GM04503 (cell line): ENCODE results near the gene RASSF5.

Experiments used
- DNase-seq: peaks from one replicate; pipeline ENCODE4 v3.0.0-alpha.2; 2012; ENCODE audit warnings: low read depth

RASSF5 gene

DNA sequence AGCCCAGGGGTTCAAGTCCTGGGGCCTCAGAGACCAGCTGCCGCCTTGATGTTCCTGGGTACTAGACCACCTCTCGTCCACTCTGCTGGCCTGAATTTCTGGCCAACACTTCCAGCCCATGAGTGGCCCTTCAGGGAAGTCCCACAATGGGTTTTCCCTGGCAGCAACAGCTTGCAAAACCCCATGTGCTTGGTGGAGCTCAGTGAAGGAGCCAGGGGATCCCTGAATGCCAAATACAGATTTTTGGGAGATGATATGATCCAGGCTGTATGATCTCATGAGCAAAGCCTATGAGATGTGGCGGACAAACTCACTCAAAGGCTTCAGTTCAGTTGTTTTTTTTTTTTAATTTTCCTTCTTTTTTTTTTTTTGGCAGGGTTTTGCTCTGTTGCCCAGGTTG lies 9.6 kb upstream of the RASSF5 start:
- DNase-seq: no peak

DNA sequence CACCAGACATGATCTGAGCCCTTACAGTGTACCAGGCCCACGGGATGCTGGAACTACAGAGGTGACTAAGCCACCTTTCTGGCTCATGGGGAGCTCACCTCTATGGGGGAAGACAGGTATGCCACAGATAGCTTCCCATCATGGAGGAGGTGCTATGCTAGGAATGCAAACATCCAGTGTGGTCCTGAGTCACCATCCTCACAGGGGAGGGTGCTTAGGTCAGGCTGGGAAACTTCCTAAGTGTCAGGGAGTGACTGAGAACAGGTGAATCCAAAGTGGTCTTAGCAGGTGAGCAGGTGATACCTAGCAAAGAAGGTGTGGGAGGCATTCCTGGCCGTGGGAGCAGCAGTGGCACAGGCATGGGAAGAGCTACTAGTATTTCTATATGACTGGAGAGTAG lies 8.6 kb upstream of the RASSF5 start:
- no peak for DNase-seq

DNA sequence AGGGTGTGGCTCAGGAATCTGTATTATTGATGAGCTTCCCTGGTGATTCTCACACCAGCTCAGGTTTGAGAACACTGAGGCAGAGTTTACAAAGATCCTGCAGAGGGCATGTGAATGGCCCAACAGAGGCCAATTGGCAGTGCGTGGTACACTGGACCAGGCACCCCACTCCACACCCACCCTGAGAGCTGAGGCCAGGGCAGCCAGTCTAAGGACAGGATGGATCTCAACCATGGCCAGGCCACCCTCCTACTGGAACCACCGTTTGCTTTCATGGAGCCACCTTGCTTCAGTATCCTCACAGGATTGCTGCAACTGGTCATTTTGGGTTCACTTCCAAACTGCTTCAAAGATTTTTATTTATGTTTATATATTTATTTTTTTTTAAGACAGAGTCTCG lies 7.3 kb upstream of the RASSF5 start:
- DNase-seq: no peak

DNA sequence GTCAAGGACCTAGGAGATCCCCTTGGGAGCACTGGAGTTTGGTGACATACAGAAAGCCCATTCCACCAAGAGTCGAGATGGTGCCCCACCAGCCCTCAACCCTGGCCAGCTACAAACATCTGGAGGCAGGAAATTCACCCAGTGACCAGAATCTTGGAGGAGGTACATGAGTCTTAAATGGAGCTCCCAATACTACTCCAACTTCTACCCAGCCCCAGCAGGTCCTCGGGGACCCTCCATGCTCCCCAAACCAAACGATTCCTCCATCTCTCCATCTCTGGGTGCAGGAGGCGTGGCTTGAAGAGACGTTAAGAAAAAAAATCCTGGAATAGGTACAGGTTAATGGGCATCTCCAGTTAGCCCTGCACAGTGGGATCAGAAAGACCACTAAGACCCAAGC lies 5.5 kb upstream of the RASSF5 start:
- no peak for DNase-seq

DNA sequence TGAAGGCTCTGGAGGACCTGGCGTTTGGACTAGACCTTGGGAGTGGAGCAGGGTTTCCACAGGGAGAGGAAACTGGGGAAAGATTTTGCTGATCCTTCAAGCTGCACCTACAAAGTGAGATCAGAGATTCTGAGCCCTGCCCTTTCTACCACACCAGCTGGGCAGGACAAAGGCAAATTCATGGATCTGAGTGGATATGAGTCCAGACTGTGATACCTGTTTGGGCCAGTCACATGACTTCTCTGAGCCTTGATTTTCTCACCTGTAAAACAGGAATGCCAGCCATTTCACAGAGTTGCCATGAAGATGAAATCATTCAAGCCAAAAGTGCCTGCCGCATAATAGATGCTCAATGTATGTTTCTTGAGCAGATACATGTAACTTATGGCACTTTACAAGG lies 4.9 kb upstream of the RASSF5 start:
- DNase-seq: no peak

DNA sequence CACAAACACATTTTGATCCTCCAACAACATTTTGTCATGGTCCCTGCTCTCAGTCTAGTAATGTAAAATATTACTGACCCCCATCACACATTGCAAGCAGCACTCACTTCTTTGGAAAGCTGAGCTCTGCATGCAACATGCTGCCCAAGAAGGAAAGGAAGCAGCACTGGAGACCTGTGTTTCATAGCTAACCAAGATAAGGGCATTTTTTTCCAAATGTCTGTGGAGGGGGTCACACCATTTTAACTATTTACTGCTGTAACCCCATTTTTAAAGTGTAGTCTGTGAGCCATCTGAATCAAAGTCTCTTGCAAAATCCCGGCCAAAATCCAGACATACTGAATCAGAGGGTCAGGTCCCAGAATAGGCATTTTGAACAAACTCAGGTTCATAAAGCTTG lies 4.5 kb upstream of the RASSF5 start:
- DNase-seq: no peak

DNA sequence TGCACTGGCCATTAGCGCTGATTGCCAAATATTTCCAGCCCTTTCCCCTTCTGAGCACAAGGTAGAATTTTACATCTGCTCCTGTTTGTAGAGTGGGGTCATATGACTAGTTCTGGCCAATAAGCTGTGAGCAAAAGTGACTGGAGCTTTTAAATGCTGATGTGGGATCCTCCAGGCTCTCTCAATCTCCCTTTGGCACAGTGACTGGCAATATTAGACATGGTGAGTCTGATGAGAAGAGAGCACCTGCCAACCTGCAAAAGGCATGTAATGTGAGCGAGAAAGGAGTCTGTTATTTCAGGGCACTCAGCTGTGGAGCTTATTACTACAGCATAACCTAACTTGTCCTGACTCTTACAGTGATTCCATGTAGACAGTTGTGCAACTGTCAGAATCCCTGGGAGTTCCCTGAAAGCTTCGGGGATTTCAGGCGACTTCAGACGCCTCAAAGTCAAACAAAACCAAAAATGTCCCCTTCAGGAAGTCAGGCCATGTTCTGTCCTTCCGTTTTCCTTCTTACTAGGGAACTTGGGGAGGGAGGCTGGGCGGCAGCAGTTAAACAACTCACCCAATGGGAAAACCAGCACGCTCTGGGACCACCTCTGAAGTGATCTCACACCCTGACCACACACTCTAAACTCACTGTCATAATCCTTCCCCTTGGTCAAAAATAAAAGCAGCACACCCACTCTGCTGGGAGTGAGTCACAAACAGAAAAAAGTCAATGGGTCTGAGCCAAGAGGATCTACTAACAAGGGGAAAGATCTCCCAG lies 3.6 kb upstream of the RASSF5 start:
- peak; percentile 98 for DNase-seq

DNA sequence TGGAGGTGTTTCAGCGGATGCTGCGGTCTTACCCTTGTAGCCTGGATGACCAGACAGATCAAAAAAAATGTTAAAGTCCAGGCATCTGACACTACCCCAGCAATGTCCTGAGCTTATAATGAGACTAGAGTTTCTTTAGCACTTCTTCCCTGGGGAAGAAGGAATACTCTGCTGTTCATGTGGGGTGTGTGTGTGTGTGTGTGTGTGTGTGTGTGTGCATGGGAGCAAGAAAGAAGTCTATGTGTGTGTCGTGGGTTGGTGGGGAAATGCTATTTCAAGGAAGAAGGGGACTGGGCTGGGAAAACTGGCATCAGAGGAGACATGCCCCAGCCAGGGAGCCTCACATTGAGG lies 3.0 kb upstream of the RASSF5 start:
- no peak for DNase-seq

DNA sequence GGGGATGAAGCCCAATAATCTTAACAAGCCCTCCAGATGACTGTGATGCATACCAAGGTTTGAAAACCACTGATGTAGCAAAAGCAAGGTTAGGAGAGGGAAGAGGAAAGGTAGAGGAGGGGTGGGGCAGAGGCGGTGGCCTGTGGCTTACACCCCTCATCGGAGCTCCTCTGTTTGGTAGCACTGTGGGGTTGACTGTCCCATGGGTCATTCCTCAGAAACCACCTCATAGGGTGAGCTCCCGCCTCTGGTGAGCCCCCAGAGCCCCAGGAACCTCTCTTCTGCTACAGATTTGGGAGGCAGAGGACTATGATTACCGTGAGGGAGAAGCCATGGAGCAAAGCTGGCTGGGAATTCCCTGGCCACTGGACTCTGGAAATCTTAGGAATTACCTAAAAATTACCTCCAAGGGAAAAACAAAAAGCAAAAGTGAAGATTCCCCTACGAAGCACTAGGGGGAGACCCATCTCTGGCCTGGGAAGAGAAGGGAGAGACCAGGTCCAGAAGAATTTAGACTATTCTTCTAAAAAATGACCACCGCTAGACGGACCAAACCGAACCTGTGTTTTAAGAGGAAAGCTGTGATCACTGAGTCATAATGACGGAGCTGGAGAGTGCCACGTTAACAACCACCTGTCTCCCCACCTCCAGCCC lies 1.5 kb upstream of the RASSF5 start:
- DNase-seq: no peak

DNA sequence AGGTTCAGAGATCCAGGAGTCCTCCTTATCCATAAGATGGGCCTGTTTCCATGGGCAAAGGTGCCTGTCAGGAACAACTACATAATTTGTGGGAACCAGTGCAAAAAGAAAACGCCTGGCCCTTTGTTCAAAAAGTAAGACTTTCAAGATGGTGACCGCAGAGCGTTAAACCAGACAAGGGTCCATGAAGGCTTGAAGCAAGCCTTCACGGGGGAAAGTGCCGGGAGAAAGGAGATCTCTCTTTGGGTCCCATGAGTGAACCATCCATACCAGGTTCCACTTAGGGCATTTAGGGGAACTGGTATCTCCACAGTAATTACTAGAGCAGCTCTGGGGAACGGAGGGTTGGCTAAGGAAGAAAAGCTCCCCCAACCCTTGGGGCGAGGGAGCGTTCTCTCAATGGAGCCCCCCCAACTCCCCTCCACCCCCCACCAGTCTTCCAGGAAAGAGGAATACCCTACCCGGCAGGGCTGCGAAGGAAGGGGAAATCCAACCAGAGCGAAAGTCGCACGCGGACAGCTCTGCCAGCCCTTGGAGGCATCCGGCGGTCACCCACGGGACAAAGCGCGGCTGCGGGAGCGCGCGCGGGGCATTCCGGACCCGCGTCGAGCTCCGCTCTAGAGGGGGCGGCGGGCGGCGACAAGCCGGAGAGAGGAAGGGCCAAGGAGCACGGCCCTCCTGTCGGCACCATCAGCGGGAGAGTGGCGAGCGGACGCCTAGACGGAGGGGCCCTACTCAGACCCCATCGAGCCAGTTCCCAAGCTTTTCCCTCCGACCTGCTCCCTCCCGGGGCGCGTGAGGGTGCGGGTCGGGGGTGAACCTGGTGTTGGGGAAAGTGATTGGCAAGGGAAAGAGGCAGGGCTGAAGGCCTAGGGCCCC lies 687 bp upstream of the RASSF5 start:
- DNase-seq: no peak

DNA sequence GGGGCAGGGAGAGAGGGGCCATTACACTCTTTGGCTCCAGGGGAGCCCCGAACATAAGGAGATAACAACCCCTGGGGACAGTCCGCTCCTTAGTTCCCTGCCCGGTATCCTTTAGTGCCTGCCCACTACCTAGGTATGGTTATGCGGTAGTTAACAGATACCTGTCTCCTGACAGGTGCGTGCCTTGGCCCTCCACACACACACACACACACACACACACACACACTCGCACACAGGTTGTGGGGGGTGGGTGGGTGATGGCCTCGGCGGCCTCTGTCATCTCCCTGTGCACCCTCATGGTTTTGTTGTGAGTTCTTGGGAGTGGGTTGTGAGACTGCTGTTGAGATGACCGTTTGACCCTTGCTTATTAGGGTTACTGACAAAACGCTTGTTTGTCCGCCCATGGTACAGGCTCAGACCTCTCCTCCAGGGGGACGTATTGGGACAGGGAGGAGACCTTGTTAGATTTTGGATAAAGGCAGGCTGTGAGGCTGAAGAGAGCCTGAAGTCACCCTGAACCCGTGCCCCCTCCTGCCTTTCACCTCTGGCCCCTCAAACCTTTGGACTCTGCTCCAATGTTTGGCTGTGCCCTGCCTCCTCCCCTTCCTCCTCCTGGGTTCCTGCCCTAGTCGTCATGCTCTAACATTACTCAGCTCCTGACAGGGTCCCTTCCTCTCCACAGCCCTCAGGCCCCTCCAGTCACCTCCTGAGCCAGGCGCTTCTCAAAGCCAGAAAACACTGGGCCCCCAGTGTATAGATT lies 979 bp downstream of the RASSF5 start:
- DNase-seq: no peak

DNA sequence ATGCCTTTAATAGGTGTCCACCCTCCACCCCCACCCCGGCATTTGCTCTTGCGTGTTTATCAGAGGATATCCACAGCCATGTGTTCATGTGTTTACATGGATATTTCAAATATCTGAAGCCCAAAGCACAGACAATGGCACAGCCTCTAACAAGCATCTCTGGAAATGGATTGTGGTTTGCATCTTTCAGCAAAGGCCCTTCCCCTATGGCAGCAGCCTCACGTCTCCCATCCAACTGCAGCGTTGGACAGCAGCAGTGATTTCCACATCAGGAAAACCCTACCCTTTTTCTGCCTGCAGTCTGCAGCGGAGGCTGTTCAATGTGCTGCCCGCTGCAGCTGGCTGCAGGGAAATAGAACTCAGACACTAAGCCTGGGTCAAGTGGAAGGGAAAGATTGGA lies 1.6 kb downstream of the RASSF5 start:
- DNase-seq: peak; percentile 46

DNA sequence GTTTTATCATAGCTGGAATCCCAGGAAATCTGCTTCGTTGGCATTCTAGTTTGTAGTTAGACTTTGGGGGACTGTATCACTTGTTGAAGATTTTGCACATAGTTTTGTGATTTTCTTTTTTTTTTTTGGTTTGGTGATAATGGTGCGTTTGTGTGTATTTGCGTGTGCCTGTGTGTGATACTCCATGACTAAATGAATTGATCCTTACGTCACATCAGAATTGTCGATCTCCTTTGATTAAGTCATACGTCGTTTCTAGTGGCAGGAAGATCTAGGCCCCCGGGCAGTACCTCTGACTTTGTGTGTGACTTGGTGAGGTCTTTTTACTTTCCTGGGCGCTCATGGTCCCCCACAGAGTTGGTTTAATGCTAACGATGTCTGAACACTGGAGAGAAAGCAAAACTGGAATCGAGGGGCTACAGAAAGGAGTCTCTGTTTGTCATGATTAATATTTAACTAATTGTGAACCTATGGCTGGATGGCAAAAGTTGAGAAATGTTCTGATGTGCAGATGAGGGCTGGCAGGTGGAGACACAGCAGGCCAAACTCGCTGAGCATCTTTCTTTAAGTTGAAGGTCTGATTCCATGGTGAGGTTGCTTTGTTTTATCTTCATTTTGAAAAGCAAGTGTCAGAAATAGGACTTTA lies 2.4 kb downstream of the RASSF5 start:
- no peak for DNase-seq

DNA sequence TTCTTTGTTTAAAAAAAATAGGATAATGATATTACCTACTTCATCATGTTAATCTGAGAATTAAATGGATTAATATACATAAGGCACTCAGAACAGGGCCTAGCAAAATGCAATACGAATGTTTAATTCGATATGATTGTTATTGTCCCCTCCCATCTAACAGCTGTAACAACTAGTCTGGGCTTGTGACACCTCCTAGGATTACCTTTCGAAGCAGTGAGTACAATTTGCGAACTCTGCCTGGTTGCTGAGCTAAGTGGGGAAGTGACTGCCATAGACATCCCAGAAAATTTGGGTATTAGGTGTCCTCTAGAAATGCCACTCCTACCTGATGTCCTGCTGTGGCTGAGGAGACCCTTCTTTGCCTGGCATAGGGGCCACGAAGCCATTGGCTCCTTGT lies 3.0 kb downstream of the RASSF5 start:
- no peak for DNase-seq

DNA sequence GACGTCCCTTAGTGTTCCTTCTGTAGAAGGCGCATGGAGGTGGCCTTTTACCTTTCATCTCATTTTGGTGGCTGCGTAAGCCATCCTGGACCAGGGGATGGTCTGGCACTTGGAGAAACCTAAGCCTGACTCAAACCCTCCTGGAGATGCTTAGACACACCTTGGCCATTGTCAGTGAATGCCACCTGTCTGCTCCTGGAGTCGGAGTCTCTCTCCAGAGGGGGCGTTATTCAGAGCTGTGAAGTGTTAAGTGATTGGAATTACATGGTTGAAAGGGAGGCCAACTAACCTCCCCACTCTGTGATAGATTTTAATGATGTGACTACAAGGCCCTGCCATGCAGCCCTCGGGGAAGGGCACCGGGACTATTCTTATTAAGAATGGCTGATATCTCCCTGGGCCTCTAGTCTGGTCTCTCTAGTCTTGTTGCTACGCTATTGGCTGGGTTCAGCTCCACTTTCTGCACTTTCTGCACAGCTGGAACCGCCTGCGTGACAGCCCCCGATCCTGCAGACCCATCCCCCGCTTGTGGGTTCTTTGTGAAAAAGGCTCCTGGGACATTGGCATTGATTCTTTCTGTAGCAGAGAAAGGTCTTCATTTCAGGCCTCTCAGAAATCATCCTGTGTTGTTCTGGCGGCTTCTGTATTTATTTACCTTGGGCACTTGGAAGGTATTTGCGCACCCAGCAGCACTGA lies 4.2 kb downstream of the RASSF5 start:
- DNase-seq: no peak

DNA sequence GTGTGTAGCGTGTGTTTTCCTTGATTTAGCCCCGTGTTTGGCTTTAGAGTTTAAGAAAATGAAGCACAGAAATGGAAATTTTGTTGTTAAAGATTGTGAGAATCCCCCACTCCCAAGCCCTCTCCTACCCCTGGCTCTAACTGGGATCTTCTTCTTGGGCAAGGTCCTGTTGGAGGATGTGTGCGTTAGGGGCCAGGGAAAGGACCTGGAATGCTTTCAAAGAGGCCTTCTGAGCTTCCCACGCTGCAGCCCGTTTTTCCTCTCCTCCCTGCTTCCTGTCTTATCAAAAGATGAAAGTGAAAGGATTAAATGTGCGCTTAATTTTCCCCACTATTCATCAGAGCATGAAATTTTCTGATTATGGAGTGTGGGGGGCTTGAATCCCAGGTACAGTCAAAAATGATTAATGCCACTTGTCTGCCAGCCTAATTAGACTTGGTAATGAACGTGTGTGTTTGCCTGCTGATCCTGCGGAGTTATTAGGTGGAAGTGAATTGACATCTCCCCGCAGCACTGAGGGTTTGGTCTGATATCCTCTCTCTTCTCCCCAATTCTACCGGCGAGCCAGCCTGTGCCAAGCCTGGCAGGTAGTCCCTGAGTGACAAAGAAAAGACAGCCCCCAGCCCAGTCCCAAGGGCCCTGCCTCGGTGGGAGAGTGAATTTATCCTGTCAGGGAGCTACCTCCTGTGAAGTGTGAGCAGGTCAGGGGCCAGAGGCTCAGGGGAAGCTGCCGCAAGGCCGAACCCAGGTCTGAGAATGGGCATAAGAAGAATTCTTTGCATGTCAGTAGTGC lies 4.9 kb downstream of the RASSF5 start:
- no peak for DNase-seq

DNA sequence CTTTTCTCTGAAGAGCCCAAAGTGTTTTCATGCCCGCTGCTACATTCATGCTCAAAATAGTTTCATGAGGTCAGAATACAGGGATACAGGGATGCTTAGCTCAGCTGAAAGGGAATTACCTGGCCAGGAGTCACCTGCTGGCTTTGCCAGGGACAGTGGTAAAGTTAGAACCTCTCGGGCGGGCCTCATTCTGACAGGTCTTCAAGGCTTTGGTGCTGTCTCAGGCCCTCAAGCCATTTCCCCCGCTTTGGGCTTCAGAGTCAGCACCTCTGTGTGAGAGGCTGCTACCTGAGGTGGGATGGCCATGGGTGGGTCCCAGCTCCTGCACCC lies 5.5 kb downstream of the RASSF5 start:
- DNase-seq: no peak

DNA sequence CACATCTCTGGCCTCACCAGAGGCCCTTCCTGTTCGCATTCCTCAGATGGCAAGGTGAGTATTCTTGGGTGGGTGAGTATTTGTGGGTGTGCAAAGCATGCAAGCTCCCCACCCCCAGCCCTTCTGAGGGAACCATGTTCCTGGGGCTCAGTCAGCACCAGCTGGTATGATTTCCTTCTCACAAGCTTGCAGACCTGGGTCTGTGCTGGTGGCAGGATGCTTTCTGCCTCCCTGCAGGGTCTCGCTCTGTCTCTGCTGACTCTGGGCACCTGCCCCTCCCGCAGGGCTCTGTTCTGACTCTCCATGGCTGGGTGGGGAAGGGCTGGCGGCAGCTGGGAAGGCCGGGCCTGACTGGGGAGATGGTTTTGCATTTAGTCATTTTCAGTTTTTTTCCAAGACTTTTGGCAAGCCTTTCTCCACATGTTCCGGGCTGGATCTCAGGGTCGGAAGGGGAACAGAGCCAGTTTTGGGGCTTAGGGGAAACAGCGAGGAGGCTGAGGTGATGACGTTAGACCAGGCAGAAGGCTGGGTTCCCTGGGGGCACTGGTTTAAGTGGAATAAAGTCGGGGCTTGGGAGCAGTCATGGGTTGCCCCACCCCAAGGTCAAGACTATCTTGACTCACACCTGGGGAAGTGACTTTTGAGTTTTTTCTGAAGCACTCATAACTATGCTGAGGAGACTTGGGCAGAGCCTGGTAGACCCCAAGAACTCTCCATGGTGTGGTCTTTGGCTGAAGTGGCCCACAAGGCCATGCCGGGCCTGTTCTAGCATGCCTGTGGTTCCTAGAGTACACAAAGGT lies 6.2 kb downstream of the RASSF5 start:
- peak; percentile 54 for DNase-seq

DNA sequence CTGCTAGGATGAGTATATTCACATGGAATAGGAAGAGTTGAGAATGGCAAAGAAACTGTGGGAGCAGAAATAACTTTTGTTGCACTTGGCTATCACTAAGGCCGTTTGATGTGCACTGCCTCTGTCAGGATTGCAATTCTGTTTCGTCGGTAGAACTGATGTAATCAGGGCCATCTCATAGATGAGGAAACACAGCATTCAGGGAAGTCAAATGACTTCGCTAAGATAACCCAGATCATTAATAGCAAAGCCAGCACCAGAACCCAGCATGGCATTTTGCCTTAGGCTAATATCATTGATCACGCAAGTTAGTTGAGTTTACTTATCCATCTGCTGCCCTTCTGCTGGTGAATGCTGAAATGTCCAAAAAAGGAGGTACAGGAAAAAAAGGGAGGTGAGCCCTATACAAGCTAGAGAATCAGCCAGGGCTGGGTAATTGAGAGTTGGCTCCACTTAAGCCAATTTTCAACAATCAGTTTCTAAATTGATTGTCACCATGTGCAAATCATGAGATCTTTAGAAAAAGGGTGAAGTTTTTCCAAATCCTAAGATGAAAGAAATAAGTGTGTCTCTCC lies 7.6 kb downstream of the RASSF5 start:
- no peak for DNase-seq

DNA sequence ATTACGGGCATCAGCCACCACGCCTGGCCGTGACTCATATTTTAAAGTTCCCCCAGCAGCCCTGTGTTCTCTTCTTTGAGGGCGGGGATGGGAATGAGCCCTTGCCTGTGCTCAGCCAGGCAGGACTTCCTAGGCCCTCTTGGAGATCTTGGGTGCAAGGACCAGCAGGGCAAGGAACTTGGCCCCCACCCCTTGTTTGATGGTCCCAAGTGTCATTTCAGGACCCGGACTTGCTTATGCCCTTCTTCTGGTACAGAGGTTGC lies 9.3 kb downstream of the RASSF5 start:
- no peak for DNase-seq
